NCI-H1930 (cell line): Measurements from ENCODE around the gene CRLF2.
"Not testable (repeated sequence)": the region's sequence is repeated elsewhere in the genome, so short reads cannot be mapped to it uniquely, and the experiment has no call there.

Experiments used
- DNase-seq, 2 experiments: peaks; one replicate each; lab custom pipeline; 2025; lab: John Stamatoyannopoulos, UW

The CRLF2 gene

DNA sequence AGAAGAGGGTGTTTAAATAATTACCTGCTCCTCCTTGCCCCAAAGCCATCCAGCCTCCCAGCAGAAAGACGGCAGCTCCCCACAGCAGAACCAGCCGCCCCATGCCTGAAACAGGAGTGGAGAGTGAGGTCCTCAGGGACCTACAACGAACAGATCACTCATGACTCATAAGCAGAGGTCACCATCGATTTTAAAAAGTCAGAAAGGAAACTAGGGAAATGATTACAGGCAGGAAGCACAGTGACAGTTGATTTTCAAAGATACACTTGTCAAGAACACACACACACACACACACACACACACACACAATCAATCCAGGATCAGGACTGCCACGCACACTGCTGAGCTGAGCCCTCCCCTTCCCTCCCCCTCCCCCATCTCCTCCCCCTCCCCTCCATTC is at the start of gene CRLF2:
CRLF2 (minus strand) TSS at position 118 of the 400 bp plus-strand sequence; CDS start at position 103, 15 bp downstream.
- no peak for DNase-seq

DNA sequence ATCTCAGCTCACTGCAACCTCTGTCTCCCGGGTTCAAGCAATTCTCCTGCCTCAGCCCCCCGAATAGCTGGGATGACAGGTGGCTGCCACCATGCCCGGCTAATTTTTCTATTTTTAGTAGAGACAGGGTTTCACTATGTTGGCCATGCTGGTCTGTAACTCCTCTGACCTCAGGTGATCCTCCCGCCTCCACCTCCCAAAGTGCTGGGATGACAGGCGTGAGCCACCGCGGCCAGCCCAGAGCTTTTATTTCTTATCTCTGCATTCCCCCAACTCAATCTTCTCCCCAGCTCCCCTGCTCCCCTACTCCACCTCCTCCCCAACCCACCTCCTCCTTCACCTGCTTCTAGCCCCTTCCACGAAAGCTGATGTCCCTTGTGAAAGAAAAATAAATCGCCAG is 49.3 kb upstream of the CRLF2 start:
- not testable (repeated sequence) for DNase-seq

DNA sequence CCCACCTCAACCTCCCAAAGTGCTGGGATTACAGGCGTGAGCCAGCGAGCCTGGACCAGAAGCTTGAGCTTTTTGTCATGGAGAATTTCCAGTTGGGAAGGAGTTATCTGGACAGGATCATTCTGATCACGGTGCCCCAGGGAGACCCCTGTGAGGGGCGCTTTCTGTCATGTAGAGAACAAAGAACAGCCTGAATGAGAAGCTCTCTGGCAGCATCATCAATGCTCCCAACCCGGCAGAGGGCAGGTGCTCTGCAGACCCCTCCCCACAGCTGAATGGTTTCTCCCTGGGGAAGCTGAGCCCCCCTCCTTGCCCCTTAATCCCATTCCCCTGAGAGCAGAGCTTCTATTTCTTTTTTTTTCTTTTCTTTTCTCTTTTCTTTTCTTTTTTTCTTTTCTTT is 48.8 kb upstream of the CRLF2 start:
- no peak for DNase-seq

DNA sequence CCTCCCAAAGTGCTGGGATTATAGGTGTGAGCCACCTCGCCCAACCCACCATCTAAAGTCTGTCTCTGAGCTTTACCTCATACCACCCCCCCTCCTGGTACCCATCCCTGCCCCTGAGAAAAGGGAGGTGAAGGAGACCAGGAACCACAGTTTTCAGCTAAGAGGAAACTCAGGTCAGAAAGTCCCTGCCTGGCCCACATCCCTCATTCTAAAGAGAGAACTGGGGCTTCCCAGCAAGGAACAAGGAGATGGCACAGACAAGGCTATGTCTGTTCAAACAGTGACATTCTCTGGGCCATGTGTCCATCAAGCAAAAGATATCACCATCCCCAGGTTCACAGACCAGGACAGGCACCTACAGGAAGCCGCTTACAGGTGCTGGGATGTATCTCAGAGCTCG is 40.4 kb upstream of the CRLF2 start:
- DNase-seq = no peak

DNA sequence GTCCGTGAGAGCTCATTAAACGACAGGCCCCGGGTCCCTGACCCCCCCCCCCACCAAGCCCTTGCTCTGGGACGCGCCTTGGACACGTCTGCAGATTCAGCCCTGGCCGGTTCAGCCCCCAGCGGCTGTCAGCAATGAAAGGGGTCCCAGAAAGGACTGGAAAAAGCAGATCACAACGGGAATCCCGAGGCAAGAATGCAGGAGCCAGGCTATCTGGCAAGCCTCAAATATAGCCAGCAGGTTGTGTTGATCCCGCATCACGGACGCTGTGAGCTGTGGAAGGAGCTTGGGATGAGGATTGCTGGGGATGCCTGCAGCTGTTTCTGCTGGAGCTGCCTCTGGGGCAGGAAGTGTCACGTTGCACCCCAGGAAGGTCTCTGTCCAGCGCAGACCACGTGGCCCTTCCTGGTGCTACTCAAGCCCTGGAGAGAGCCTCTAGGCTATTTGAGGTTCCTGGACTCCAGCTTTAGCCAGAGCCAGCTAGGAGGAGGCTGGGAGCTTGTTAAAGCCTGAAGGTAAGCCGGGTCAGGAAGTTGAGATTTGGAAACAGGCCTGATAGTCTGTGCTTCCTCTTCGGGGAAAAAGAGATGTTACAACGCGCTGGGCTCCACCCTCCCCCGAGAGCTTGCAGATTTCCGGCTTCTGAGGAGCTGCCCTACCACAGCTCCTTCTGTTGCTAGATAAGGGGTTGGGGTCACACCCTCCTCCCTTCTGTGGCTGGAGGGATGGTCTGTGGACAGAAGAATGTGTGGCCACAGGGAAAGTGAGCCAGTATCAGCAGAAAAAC is 36.8 kb upstream of the CRLF2 start:
- no peak for DNase-seq

- DNase-seq = no peak
Measured at GRCh38 chrX:1248331-1249061, 36.0 kb upstream of the CRLF2 start.

- peak in 1 of 2 experiments; percentile 13 for DNase-seq
Measured at GRCh38 chrX:1246816-1247215, 34.4 kb upstream of the CRLF2 start.

- DNase-seq = no peak
Measured at GRCh38 chrX:1244164-1245076, 32.0 kb upstream of the CRLF2 start.

GRCh38 chrX:1242891-1243402 is 30.5 kb upstream of the CRLF2 start:
- no peak for DNase-seq

GRCh38 chrX:1240551-1240950 is 28.1 kb upstream of the CRLF2 start:
- DNase-seq = not testable (repeated sequence)

GRCh38 chrX:1239681-1240142 is 27.3 kb upstream of the CRLF2 start:
- no peak for DNase-seq

GRCh38 chrX:1231850-1232465 is 19.5 kb upstream of the CRLF2 start:
- DNase-seq = no peak

- DNase-seq = not testable (repeated sequence)
Measured at GRCh38 chrX:1228101-1228500, 15.7 kb upstream of the CRLF2 start.

GRCh38 chrX:1226249-1226648 is 13.8 kb upstream of the CRLF2 start:
- no peak for DNase-seq

- no peak for DNase-seq
Measured at GRCh38 chrX:1224954-1225353, 12.5 kb upstream of the CRLF2 start.

- no peak for DNase-seq
Measured at GRCh38 chrX:1223242-1223600, 10.8 kb upstream of the CRLF2 start.

GRCh38 chrX:1222531-1223241 is 10.2 kb upstream of the CRLF2 start:
- DNase-seq = no peak

- DNase-seq = no peak
Measured at GRCh38 chrX:1221296-1221845, 8.9 kb upstream of the CRLF2 start.

DNA sequence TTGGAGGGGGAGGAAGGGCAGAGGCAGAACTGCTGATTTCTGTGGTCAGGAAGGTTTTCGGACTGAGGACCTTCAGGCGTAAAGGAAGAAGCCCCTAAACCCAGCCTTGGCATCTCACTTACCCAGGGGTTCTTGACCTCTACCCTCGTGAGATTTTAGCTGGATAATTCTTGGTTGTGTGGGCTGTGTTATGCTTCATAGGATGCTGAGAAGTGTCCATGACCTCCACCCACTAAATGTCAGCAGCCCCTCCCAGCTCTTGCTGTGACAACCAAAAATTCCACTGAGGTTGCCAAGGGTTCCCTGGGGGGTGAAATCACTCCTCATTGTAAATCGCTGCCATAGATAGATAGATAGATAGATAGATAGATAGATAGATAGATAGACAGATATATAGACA is 5.8 kb upstream of the CRLF2 start:
- no peak for DNase-seq

- no peak for DNase-seq
Measured at GRCh38 chrX:1215123-1215823, 2.8 kb upstream of the CRLF2 start.
